Rectal smooth muscle tissue (tissue), 1 donor: ENCODE data around the gene DLX1.

ENCODE experiments used
- H3K27ac ChIP-seq: one replicate; pipeline ENCODE4 v1.7.0; 2013; ENCODE audit warnings: low read depth, low read length, inconsistent platforms
- H3K27me3 ChIP-seq: one replicate; pipeline ENCODE4 v1.7.0; 2013; ENCODE audit warnings: low read length; ENCODE audit not compliant: control insufficient read depth, insufficient read depth
- H3K36me3 ChIP-seq: one replicate; pipeline ENCODE4 v1.7.0; 2013; ENCODE audit warnings: low read length; ENCODE audit not compliant: control insufficient read depth, insufficient read depth
- H3K4me1 ChIP-seq: one replicate; pipeline ENCODE4 v1.7.0; 2013; ENCODE audit warnings: low read length; ENCODE audit not compliant: control insufficient read depth, insufficient read depth
- H3K4me3 ChIP-seq: one replicate; pipeline ENCODE4 v1.7.0; 2013; ENCODE audit warnings: low read length
- H3K9ac ChIP-seq: one replicate; pipeline ENCODE4 v1.7.0; 2013; ENCODE audit warnings: low read length

Gene DLX1

GRCh38 chr2:172072303-172072702 is 13.0 kb upstream of the DLX1 start:
- Histone ChIP-seq H3K4me1 (no peaks in the 10 kb centered on the region), H3K36me3 (no peaks in the 10 kb centered on the region), H3K27me3 (no peaks in the 10 kb centered on the region), H3K4me3 (no peak overlapping the region), H3K27ac (no peak overlapping the region), H3K9ac (no peak overlapping the region)

- H3K27ac ChIP-seq, result no peak overlapping the region
- H3K4me3 ChIP-seq, result no peak overlapping the region
- no peaks in the 10 kb centered on the region for H3K4me1 ChIP-seq
- H3K9ac ChIP-seq, result no peak overlapping the region
- no peaks in the 10 kb centered on the region for H3K27me3 ChIP-seq
- H3K36me3 ChIP-seq, result no peaks in the 10 kb centered on the region
These were observed 12.6 kb upstream of the DLX1 start for GRCh38 chr2:172072706-172073105.

GRCh38 chr2:172073518-172073917 is 11.8 kb upstream of the DLX1 start:
- Histone ChIP-seq H3K36me3 (no peaks in the 10 kb centered on the region), H3K4me1 (no peaks in the 10 kb centered on the region), H3K27me3 (no peaks in the 10 kb centered on the region), H3K27ac (no peak overlapping the region), H3K4me3 (no peak overlapping the region), H3K9ac (no peak overlapping the region)

GRCh38 chr2:172074254-172074653 is 11.1 kb upstream of the DLX1 start:
- Histone ChIP-seq H3K27ac (no peak overlapping the region), H3K4me3 (no peak overlapping the region), H3K4me1 (no peaks in the 10 kb centered on the region), H3K36me3 (no peaks in the 10 kb centered on the region), H3K27me3 (no peaks in the 10 kb centered on the region), H3K9ac (no peak overlapping the region)

- peaks cover 42% of the 10 kb centered on the region for H3K27me3 ChIP-seq
- H3K36me3 ChIP-seq, result no peaks in the 10 kb centered on the region
- H3K4me3 ChIP-seq, result no peak overlapping the region
- no peak overlapping the region for H3K9ac ChIP-seq
- H3K4me1 ChIP-seq, result no peaks in the 10 kb centered on the region
- no peak overlapping the region for H3K27ac ChIP-seq
These were observed 5.9 kb upstream of the DLX1 start for GRCh38 chr2:172079416-172079815.

GRCh38 chr2:172079838-172080640 is 5.3 kb upstream of the DLX1 start:
- no peak overlapping the region for H3K4me3 ChIP-seq
- no peak overlapping the region for H3K9ac ChIP-seq
- no peaks in the 10 kb centered on the region for H3K36me3 ChIP-seq
- peaks cover 48% of the 10 kb centered on the region for H3K27me3 ChIP-seq
- H3K4me1 ChIP-seq, result no peaks in the 10 kb centered on the region
- no peak overlapping the region for H3K27ac ChIP-seq

GRCh38 chr2:172080641-172081220 is 4.6 kb upstream of the DLX1 start:
- H3K27me3 ChIP-seq, result peaks cover 54% of the 10 kb centered on the region
- no peaks in the 10 kb centered on the region for H3K36me3 ChIP-seq
- no peak overlapping the region for H3K27ac ChIP-seq

GRCh38 chr2:172081221-172082022 is 3.9 kb upstream of the DLX1 start:
- Histone ChIP-seq H3K9ac (no peak overlapping the region), H3K27ac (no peak overlapping the region), H3K36me3 (no peaks in the 10 kb centered on the region), H3K27me3 (peaks cover 61% of the 10 kb centered on the region), H3K4me3 (no peak overlapping the region), H3K4me1 (no peaks in the 10 kb centered on the region)

More at GRCh38 chr2:172080641-172081220, 4.6 kb upstream of the DLX1 start:
- Histone ChIP-seq H3K9ac (no peak overlapping the region), H3K4me3 (no peak overlapping the region), H3K4me1 (no peaks in the 10 kb centered on the region)

- Histone ChIP-seq H3K27me3 (peaks cover 70% of the 10 kb centered on the region), H3K4me1 (no peaks in the 10 kb centered on the region), H3K36me3 (no peaks in the 10 kb centered on the region), H3K27ac (no peak overlapping the region), H3K4me3 (no peak overlapping the region), H3K9ac (no peak overlapping the region)
These were observed 3.0 kb upstream of the DLX1 start for GRCh38 chr2:172082105-172082943.

GRCh38 chr2:172082944-172083627 is 2.2 kb upstream of the DLX1 start:
- Histone ChIP-seq H3K4me1 (no peaks in the 10 kb centered on the region), H3K4me3 (no peak overlapping the region), H3K27me3 (peaks cover 77% of the 10 kb centered on the region), H3K9ac (no peak overlapping the region), H3K36me3 (no peaks in the 10 kb centered on the region), H3K27ac (no peak overlapping the region)

- Histone ChIP-seq H3K4me3 (no peak overlapping the region), H3K4me1 (no peaks in the 10 kb centered on the region), H3K9ac (no peak overlapping the region), H3K36me3 (no peaks in the 10 kb centered on the region), H3K27ac (no peak overlapping the region), H3K27me3 (peaks cover 84% of the 10 kb centered on the region)
These were observed 1.5 kb upstream of the DLX1 start for GRCh38 chr2:172083628-172084394.
